Neuronal stem cell (in vitro differentiated cells): ENCODE results near the gene EIPR1.

ENCODE experiments used
- DNase-seq: peaks from one replicate; pipeline ENCODE4 v3.0.0-alpha.2; 2013; ENCODE audit warnings: low spot score
- H2AFZ ChIP-seq: one replicate; pipeline ENCODE4 v1.6.1; 2013; ENCODE audit warnings: mild to moderate bottlenecking, low read length, inconsistent platforms
- H2AK5ac ChIP-seq: 2 replicates; pipeline ENCODE4 v1.6.1; 2013; ENCODE audit warnings: low read depth, mild to moderate bottlenecking, inconsistent platforms, low read length, moderate library complexity, mixed read lengths
- H2BK120ac ChIP-seq: 2 replicates; pipeline ENCODE4 v1.6.1; 2013; ENCODE audit warnings: low read depth, mild to moderate bottlenecking, inconsistent platforms, low read length, moderate library complexity, mixed read lengths
- H2BK12ac ChIP-seq: one replicate; pipeline ENCODE4 v1.6.1; 2013; ENCODE audit warnings: low read length, inconsistent platforms
- H2BK15ac ChIP-seq: 2 replicates; pipeline ENCODE4 v1.6.1; 2013; ENCODE audit warnings: mild to moderate bottlenecking, low read length, inconsistent platforms, mixed read lengths
- H2BK5ac ChIP-seq: one replicate; pipeline ENCODE4 v1.6.1; 2013; ENCODE audit warnings: inconsistent platforms, mild to moderate bottlenecking, low read length, moderate library complexity
- H3K14ac ChIP-seq: one replicate; pipeline ENCODE4 v1.6.1; 2013; ENCODE audit warnings: low read length, inconsistent platforms
- H3K18ac ChIP-seq: 2 replicates; pipeline ENCODE4 v1.6.1; 2013; ENCODE audit warnings: low read length, inconsistent platforms
- H3K23ac ChIP-seq: 2 replicates; pipeline ENCODE4 v1.6.1; 2013; ENCODE audit warnings: low read depth, mild to moderate bottlenecking, mixed read lengths, low read length, inconsistent platforms; ENCODE audit not compliant: poor library complexity
- H3K27ac ChIP-seq: replicated peaks from 3 replicates; pipeline ENCODE4 v1.5.1; 2013; ENCODE audit warnings: low read length, inconsistent platforms
- H3K27me3 ChIP-seq, 3 experiments: 2 replicates each; pipeline ENCODE4 v1.6.1; 2013; ENCODE audit warnings: low read length in 3 of 3, mild to moderate bottlenecking in 2 of 3, inconsistent platforms in 1 of 3, low read depth in 1 of 3, mixed read lengths in 1 of 3, moderate library complexity in 1 of 3; ENCODE audit not compliant: control insufficient read depth in 3 of 3, insufficient read depth in 3 of 3
- H3K36me3 ChIP-seq, 2 donors: replicated peaks in 1 of 2; 2 replicates each; pipeline ENCODE4 v1.6.1; 2013; ENCODE audit warnings: low read length in 2 of 2; ENCODE audit not compliant: control insufficient read depth in 2 of 2, insufficient read depth in 2 of 2
- H3K4ac ChIP-seq: 2 replicates; pipeline ENCODE4 v1.6.1; 2013; ENCODE audit warnings: inconsistent platforms, mild to moderate bottlenecking, low read length, moderate library complexity
- H3K4me1 ChIP-seq, 2 donors: 1 replicate in 1 of 2; 2 replicates in 1 of 2; pipeline ENCODE4 v1.6.1; 2013; ENCODE audit warnings: low read length in 2 of 2, low read depth in 1 of 2; ENCODE audit not compliant: control insufficient read depth in 2 of 2, insufficient read depth in 1 of 2
- H3K4me2 ChIP-seq: one replicate; pipeline ENCODE4 v1.6.1; 2013; ENCODE audit warnings: mild to moderate bottlenecking, low read length, inconsistent platforms; ENCODE audit not compliant: insufficient read depth, poor library complexity, severe bottlenecking
- H3K4me3 ChIP-seq, 2 donors: 2 replicates each; pipeline ENCODE4 v1.5.1; 2013; ENCODE audit warnings: low read length in 2 of 2, mild to moderate bottlenecking in 2 of 2, inconsistent platforms in 1 of 2, moderate library complexity in 1 of 2
- H3K79me1 ChIP-seq: one replicate; pipeline ENCODE4 v1.6.1; 2013; ENCODE audit warnings: low read depth, mild to moderate bottlenecking, inconsistent platforms, low read length, moderate library complexity
- H3K9ac ChIP-seq: one replicate; pipeline ENCODE4 v1.6.1; 2013; ENCODE audit warnings: mild to moderate bottlenecking, low read depth, low read length, inconsistent platforms; ENCODE audit not compliant: poor library complexity
- H3K9me3 ChIP-seq, 2 donors: replicated peaks in 1 of 2; 2 replicates each; pipeline versions ENCODE3 to v1.6.1; 2013; ENCODE audit warnings: low read length in 2 of 2, mild to moderate bottlenecking in 2 of 2, inconsistent platforms in 1 of 2, low read depth in 1 of 2, mixed read lengths in 1 of 2, moderate library complexity in 1 of 2; ENCODE audit not compliant: control insufficient read depth in 2 of 2, insufficient read depth in 1 of 2
- H4K8ac ChIP-seq: one replicate; pipeline ENCODE4 v1.6.1; 2013; ENCODE audit warnings: low read depth, mild to moderate bottlenecking, inconsistent platforms, low read length, moderate library complexity
- H4K91ac ChIP-seq: one replicate; pipeline ENCODE4 v1.6.1; 2013; ENCODE audit warnings: low read length, low read depth, mild to moderate bottlenecking, inconsistent platforms; ENCODE audit not compliant: poor library complexity
- WGBS, 2 donors: extraction: QIAGEN DNeasy Blood & Tissue Kit; methylation state at CpG; one replicate each; pipeline ENCODE4 v1.1.7; 2013; ENCODE audit warnings: missing lambda C conversion rate in 2 of 2, mixed read lengths in 1 of 2; ENCODE audit not compliant: insufficient read length in 2 of 2, insufficient replicate concordance in 1 of 2; ENCODE audit errors: extremely low coverage in 2 of 2; 5-methylcytosine and 5-hydroxymethylcytosine counted together

Gene EIPR1

GRCh38 chr2:3399829-3400228 lies 22.2 kb upstream of the EIPR1 start:
- H3K4me2 ChIP-seq, result peak overlapping the region; percentile 15
- no peaks in the 10 kb centered on the region for H3K27me3 ChIP-seq
- no peak overlapping the region for H3K27ac ChIP-seq
- no peak overlapping the region for H3K14ac ChIP-seq
- no peak overlapping the region for H2BK5ac ChIP-seq
- no peak overlapping the region for H3K4me3 ChIP-seq
- H3K9ac ChIP-seq, result peak overlapping the region; percentile 56
- H2BK15ac ChIP-seq, result no peak overlapping the region
- H4K8ac ChIP-seq, result no peak overlapping the region
- no CpG with 5 or more reads among the region's 9 CpGs for WGBS, 2 donors
- H3K36me3 ChIP-seq, result peaks cover 7 to 70% of the 10 kb centered on the region in 2 donors
- no peak overlapping the region for H2BK120ac ChIP-seq
- no peak overlapping the region for H2AK5ac ChIP-seq
- H2BK12ac ChIP-seq, result peak overlapping the region; percentile 17
- peaks cover 20% of the 10 kb centered on the region in 2 donors for H3K4me1 ChIP-seq
- H3K9me3 ChIP-seq, result peaks cover 4 to 24% of the 10 kb centered on the region in 2 donors
- peak overlapping the region; percentile 61 for H3K23ac ChIP-seq
- no peak overlapping the region for H3K4ac ChIP-seq
- peak overlapping the region; percentile 77 for H3K18ac ChIP-seq
- H2AFZ ChIP-seq, result peak overlapping the region; percentile 83
- DNase-seq, result no peak
- H3K79me1 ChIP-seq, result peaks cover 3% of the 10 kb centered on the region
- no peak overlapping the region for H4K91ac ChIP-seq

GRCh38 chr2:3399381-3399780 lies 21.8 kb upstream of the EIPR1 start:
- Histone ChIP-seq H3K9ac (no peak overlapping the region), H3K9me3 (peaks cover 4 to 28% of the 10 kb centered on the region in 2 donors), H3K27me3 (no peaks in the 10 kb centered on the region), H4K8ac (no peak overlapping the region), H3K18ac (no peak overlapping the region), H2AFZ (peak overlapping the region; percentile 83), H2BK12ac (no peak overlapping the region), H3K4me3 (no peak overlapping the region), H3K4ac (no peak overlapping the region), H2BK120ac (no peak overlapping the region), H4K91ac (no peak overlapping the region), H2BK5ac (no peak overlapping the region), H3K4me1 (peaks cover 20% of the 10 kb centered on the region in 2 donors), H2AK5ac (no peak overlapping the region), H2BK15ac (no peak overlapping the region), H3K23ac (no peak overlapping the region), H3K79me1 (peaks cover 3% of the 10 kb centered on the region), H3K36me3 (peaks cover 7 to 68% of the 10 kb centered on the region in 2 donors), H3K14ac (no peak overlapping the region), H3K27ac (no peak overlapping the region), H3K4me2 (no peak overlapping the region)
- DNase-seq, result no peak
- no CpG with 5 or more reads among the region's 3 CpGs for WGBS, 2 donors

GRCh38 chr2:3398857-3399256 lies 21.2 kb upstream of the EIPR1 start:
- Histone ChIP-seq H4K91ac (no peak overlapping the region), H3K23ac (no peak overlapping the region), H4K8ac (no peak overlapping the region), H2BK5ac (no peak overlapping the region), H3K9me3 (peaks cover 4 to 29% of the 10 kb centered on the region in 2 donors), H2AK5ac (no peak overlapping the region), H3K27ac (no peak overlapping the region), H2AFZ (no peak overlapping the region), H3K4me1 (peaks cover 20% of the 10 kb centered on the region in 2 donors), H3K27me3 (no peaks in the 10 kb centered on the region), H3K14ac (no peak overlapping the region), H3K4me3 (no peak overlapping the region), H3K18ac (no peak overlapping the region), H2BK15ac (no peak overlapping the region), H3K4ac (no peak overlapping the region), H3K4me2 (no peak overlapping the region), H3K36me3 (peaks cover 8 to 70% of the 10 kb centered on the region in 2 donors), H2BK120ac (no peak overlapping the region), H2BK12ac (no peak overlapping the region), H3K79me1 (peaks cover 3% of the 10 kb centered on the region), H3K9ac (no peak overlapping the region)
- no CpG with 5 or more reads among the region's 5 CpGs for WGBS, 2 donors
- no peak for DNase-seq

GRCh38 chr2:3396920-3397559 lies 19.4 kb upstream of the EIPR1 start:
- H3K36me3 ChIP-seq, result peaks cover 9 to 73% of the 10 kb centered on the region in 2 donors
- no peak overlapping the region for H3K18ac ChIP-seq
- H3K4me3 ChIP-seq, result peak overlapping the region in 1 of 2 donors; percentile 60
- H3K4ac ChIP-seq, result no peak overlapping the region
- no peak overlapping the region for H3K4me2 ChIP-seq
- H4K91ac ChIP-seq, result no peak overlapping the region
- H2AK5ac ChIP-seq, result no peak overlapping the region
- no CpG with 5 or more reads among the region's 1 CpG for WGBS, 2 donors
- no peak for DNase-seq
- H2BK5ac ChIP-seq, result no peak overlapping the region
- H2AFZ ChIP-seq, result no peak overlapping the region
- peaks cover 20% of the 10 kb centered on the region in 2 donors for H3K4me1 ChIP-seq
- peaks cover 5% of the 10 kb centered on the region for H3K79me1 ChIP-seq
- H3K9me3 ChIP-seq, result peaks cover 4 to 29% of the 10 kb centered on the region in 2 donors
- no peak overlapping the region for H3K23ac ChIP-seq
- H2BK15ac ChIP-seq, result no peak overlapping the region
- no peak overlapping the region for H3K9ac ChIP-seq
- H3K14ac ChIP-seq, result no peak overlapping the region
- H3K27ac ChIP-seq, result no peak overlapping the region
- no peak overlapping the region for H4K8ac ChIP-seq
- H3K27me3 ChIP-seq, result no peaks in the 10 kb centered on the region
- H2BK12ac ChIP-seq, result no peak overlapping the region
- no peak overlapping the region for H2BK120ac ChIP-seq
